Measurements from ENCODE around the gene MCOLN2.

DNA sequence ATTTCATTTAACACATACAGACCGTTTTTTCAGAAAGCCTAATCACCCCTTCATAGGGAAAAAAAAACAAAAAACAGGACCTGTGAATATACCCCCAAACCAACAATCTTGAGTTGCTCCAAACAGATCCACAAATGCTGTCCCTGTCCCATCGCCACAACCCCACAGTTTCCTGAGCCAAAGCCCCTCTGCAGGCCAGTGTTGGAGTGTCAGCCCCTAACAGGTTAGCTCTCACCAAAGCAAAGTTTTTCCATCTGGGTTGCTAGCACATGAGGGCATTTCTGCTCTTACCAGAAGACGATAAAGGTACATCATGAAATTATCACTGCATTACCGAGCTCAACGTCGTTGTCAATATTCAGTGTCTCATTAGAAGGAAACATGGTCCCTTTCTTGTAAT, 40.8 kb downstream of the MCOLN2 start:
- TF ChIP-seq, protein P1, sequence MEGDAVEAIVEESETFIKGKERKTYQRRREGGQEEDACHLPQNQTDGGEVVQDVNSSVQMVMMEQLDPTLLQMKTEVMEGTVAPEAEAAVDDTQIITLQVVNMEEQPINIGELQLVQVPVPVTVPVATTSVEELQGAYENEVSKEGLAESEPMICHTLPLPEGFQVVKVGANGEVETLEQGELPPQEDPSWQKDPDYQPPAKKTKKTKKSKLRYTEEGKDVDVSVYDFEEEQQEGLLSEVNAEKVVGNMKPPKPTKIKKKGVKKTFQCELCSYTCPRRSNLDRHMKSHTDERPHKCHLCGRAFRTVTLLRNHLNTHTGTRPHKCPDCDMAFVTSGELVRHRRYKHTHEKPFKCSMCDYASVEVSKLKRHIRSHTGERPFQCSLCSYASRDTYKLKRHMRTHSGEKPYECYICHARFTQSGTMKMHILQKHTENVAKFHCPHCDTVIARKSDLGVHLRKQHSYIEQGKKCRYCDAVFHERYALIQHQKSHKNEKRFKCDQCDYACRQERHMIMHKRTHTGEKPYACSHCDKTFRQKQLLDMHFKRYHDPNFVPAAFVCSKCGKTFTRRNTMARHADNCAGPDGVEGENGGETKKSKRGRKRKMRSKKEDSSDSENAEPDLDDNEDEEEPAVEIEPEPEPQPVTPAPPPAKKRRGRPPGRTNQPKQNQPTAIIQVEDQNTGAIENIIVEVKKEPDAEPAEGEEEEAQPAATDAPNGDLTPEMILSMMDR (IDR thresholded peaks at IDR 0.05; ENCODE audit: low read depth, low read length, missing input control): no peak
- TF ChIP-seq YY1 (IDR thresholded peaks at IDR 0.05): no peak
- no peak for TF ChIP-seq TAF1 (conservative IDR thresholded peaks at IDR 0.05)
- TF ChIP-seq EGR1 (IDR thresholded peaks at IDR 0.05; ENCODE audit: low read depth in 2 of 2): no peak
- TF ChIP-seq GABPA (IDR thresholded peaks at IDR 0.05 in 1 of 2, conservative IDR thresholded peaks at IDR 0.05 in 1 of 2): no peak
- no peak for TF ChIP-seq RAD21 (IDR thresholded peaks at IDR 0.05)
- TF ChIP-seq, protein P2, sequence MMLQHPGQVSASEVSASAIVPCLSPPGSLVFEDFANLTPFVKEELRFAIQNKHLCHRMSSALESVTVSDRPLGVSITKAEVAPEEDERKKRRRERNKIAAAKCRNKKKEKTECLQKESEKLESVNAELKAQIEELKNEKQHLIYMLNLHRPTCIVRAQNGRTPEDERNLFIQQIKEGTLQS (IDR thresholded peaks at IDR 0.05): no peak
- no peak for TF ChIP-seq FOXA1 (IDR thresholded peaks at IDR 0.05)
- no peak for TF ChIP-seq JUND (IDR thresholded peaks at IDR 0.05)
- no peak for TF ChIP-seq SP1 (IDR thresholded peaks at IDR 0.05)
